Left lung (tissue), 10 donors: ENCODE measurements around the gene SYNJ2. TPM values are rescaled to one million over a fixed set of nuclear protein-coding genes. Genes with fewer than 3 reads are reported as not detected.

ENCODE experiments used
- ATAC-seq: fragments of 200-7000 bp; cut with Tn5 transposase; one replicate; pipeline ENCODE4 v1.9.1; 2020; ENCODE audit warnings: moderate library complexity
- DNase-seq, 4 donors: peaks; one replicate each; pipeline ENCODE4 v3.0.0-alpha.2; 2013 to 2020
- H3K27ac ChIP-seq, 2 donors: fragments of 200-600 bp; sonication (generic) in 1 of 2; one replicate each; pipeline versions ENCODE4 v1.5.0 to v1.8.0; 2020 to 2021
- H3K27me3 ChIP-seq, 2 donors: fragments of 200-600 bp; sonication (generic) in 1 of 2; one replicate each; pipeline versions ENCODE4 v1.5.0 to v1.8.0; 2020 to 2021
- H3K36me3 ChIP-seq, 2 donors: fragments of 200-600 bp; sonication (generic) in 1 of 2; one replicate each; pipeline versions ENCODE4 v1.5.0 to v1.8.0; 2020 to 2021
- H3K4me1 ChIP-seq, 2 donors: fragments of 200-600 bp; one replicate each; pipeline ENCODE4 v1.8.0; 2021
- H3K4me3 ChIP-seq, 2 donors: fragments of 200-600 bp; sonication (generic) in 1 of 2; one replicate each; pipeline versions ENCODE4 v1.5.0 to v1.8.0; 2020 to 2021; ENCODE audit warnings: mild to moderate bottlenecking in 1 of 2
- H3K9me3 ChIP-seq, 2 donors: fragments of 200-600 bp; sonication (generic) in 1 of 2; one replicate each; pipeline versions ENCODE4 v1.5.0 to v1.8.0; 2020 to 2021
- intact Hi-C, 2 donors: fragments of 100-400 bp; cut with DNase I; formaldehyde crosslinking; loops; one replicate each; pipeline versions ENCODE4 v1.11.2 to v1.14.2; 2022
- polyA plus RNA-seq, 6 donors: library from polyadenylated mRNA; unstranded; fragments of 120-200 nt; gene quantifications; one replicate each; pipeline ENCODE4 v1.2.1, GENCODE V29; 2013; ENCODE audit not compliant: insufficient read length in 6 of 6
- total RNA-seq, 2 donors: library from RNA; stranded (reverse); fragmentation: NEBNext Ultra II Directional; extraction: Animal tissue kit (Norgen Biotek cat#: 25700); gene quantifications; one replicate each; pipeline ENCODE4 v1.2.1, GENCODE V29; 2021
- TF ChIP-seq, protein P1 (sequence below), 2 donors: fragments of 200-600 bp; sonication (generic) in 1 of 2; IDR thresholded peaks; one replicate each; pipeline versions ENCODE4 v1.5.0 to v1.8.0; 2021; ENCODE audit warnings: antibody characterized with exemption in 2 of 2
- donor health status: DM: no; HTN: yes; CAD: no.
- donor health status: DM: no; HTN: no; CAD: no.

The SYNJ2 gene
- total and polyA plus RNA-seq, 8 donors = 6.2 to 12.2 (median 7.5) TPM

DNA sequence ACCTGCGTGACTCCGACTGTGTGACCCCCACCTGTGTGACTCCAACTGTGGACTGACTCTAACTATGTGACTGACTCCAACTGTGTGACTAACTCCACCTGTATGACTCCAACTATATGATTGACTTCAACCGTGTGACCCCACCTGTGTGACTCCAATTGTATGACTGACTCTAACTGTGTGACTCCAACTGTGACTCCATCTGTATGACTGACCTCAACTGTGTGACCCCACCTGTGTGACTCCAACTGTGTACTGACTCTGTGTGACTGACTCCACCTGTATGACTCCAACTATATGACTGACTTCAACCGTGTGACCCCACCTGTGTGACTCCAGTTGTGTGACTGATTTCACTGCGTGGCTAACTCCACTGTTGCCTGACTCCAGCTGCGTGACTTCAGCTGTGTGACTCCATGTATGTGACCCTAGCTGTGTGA is 38.6 kb downstream of the SYNJ2 start:
- Histone ChIP-seq H3K36me3 (peaks cover 0 to 11% of the 10 kb centered on the region in 2 donors), H3K27ac (no peak overlapping the region), H3K9me3 (no peaks in the 10 kb centered on the region), H3K4me1 (peaks cover 0 to 7% of the 10 kb centered on the region in 2 donors), H3K4me3 (no peak overlapping the region), H3K27me3 (no peaks in the 10 kb centered on the region)
- intact Hi-C loops = no loop called here
- TF ChIP-seq, protein P1, sequence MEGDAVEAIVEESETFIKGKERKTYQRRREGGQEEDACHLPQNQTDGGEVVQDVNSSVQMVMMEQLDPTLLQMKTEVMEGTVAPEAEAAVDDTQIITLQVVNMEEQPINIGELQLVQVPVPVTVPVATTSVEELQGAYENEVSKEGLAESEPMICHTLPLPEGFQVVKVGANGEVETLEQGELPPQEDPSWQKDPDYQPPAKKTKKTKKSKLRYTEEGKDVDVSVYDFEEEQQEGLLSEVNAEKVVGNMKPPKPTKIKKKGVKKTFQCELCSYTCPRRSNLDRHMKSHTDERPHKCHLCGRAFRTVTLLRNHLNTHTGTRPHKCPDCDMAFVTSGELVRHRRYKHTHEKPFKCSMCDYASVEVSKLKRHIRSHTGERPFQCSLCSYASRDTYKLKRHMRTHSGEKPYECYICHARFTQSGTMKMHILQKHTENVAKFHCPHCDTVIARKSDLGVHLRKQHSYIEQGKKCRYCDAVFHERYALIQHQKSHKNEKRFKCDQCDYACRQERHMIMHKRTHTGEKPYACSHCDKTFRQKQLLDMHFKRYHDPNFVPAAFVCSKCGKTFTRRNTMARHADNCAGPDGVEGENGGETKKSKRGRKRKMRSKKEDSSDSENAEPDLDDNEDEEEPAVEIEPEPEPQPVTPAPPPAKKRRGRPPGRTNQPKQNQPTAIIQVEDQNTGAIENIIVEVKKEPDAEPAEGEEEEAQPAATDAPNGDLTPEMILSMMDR (IDR thresholded peaks at IDR 0.05) = no peak
- ATAC-seq (no peak), DNase-seq (no peak)

DNA sequence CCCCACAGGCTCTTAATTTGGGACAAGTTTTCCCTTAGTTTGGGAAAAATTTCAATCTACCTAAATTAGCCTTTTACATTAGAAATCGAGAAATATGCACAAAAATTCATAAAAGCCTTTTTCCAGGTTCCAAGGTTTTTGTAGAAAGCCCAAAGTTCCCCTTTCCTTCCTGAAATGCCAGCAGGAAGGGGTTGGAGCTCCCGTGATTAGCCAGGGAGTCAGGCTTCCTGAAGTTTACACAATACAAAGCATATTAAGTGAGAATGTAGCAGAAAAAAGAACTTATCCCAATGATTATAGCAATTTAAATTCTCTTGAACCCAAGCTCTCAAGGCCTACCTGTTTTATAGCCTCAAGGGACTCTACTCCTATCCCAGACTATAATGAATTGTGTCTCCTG is 39.1 kb downstream of the SYNJ2 start:
- DNase-seq (no peak), ATAC-seq (no peak)
- TF ChIP-seq, protein P1 (IDR thresholded peaks at IDR 0.05) = no peak
- intact Hi-C loops = no loop called here
- Histone ChIP-seq H3K27ac (no peak overlapping the region), H3K4me1 (peaks cover 0 to 11% of the 10 kb centered on the region in 2 donors), H3K4me3 (no peak overlapping the region), H3K36me3 (peaks cover 0 to 11% of the 10 kb centered on the region in 2 donors), H3K27me3 (no peaks in the 10 kb centered on the region), H3K9me3 (no peaks in the 10 kb centered on the region)

DNA sequence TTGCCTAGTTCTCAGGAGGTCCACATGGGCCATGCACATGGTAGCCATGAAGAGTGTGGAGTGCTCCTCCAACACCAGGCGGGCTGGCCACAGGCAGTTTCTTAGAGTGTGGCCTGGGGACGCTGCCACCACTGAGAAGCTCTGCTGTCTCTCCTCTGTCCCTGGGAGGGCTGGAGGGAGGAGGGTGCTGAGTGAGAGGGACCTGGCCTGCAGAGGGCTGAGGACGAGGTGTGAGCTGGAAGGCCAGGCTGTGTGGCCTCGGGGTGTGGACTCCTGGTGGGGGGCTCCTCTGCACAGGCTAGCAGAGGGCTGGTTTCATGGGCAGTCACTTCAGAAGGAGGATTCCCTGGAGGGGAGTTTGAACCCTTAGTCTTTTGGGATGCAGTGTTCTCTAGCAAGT is 39.7 kb downstream of the SYNJ2 start:
- Histone ChIP-seq H3K4me1 (peaks cover 4 to 17% of the 10 kb centered on the region in 2 donors), H3K9me3 (no peaks in the 10 kb centered on the region), H3K4me3 (no peak overlapping the region), H3K36me3 (peaks cover 0 to 11% of the 10 kb centered on the region in 2 donors), H3K27ac (no peak overlapping the region), H3K27me3 (no peaks in the 10 kb centered on the region)
- DNase-seq = peak in 1 of 4 donors; percentile 57
- TF ChIP-seq, protein P1 (IDR thresholded peaks at IDR 0.05) = no peak
- ATAC-seq = no peak
- intact Hi-C loops = no loop called here

DNA sequence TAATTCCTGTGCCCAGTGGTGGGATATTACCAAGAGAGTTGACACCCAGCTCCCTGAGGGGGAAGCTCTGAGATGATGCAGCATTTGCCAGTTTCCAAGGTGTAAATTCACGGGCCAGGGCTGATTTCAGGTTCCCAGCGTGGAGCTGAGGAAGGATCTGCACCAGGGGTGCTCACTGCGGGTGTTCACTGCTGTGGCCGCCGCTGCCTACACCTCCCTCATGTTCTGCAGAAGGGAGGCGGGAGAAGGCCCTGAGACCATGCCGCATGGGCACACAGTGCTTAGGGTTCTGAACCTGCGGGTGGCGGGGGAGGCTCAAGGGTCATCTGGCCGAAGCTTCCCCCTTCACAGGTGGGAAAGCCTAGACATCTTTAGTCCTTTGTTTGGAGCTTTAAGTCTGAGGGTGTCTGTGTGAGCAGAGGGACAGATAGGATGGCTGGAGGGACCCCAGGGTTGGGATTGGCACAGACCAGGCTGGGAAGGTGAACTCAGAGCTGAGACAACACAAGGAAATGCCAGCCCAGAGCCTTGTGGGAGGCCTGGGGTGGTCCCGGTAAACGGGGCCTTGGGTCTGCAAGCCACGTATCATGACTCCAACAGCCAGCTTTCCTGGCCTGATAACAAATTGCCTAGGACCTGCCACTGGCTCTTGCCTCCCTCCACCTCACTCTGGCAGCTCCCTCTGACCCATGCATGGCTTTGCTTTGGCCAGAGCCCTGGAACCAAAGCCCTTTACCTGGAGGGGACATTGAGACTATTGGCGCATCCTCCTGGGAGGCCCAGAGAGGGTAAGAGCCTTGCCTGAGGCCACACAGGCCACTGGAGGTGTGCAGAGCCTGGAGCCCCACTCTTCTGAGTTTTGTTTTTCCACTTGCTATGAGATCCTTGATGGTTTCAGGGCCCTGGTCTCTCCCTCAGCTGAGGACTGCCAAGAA is 40.4 kb downstream of the SYNJ2 start:
- Histone ChIP-seq H3K4me1 (peaks cover 11 to 24% of the 10 kb centered on the region in 2 donors), H3K27ac (no peak overlapping the region), H3K27me3 (no peaks in the 10 kb centered on the region), H3K4me3 (no peak overlapping the region), H3K36me3 (peaks cover 0 to 11% of the 10 kb centered on the region in 2 donors), H3K9me3 (no peaks in the 10 kb centered on the region)
- intact Hi-C loops = no loop called here
- TF ChIP-seq, protein P1 (IDR thresholded peaks at IDR 0.05) = no peak
- DNase-seq = peak in 1 of 4 donors; percentile 69
- ATAC-seq = no peak
